VCaP (cell line): Measurements from ENCODE around the gene GDPD2.
A peak's percentile ranks its signal among the peaks of the same experiment; 100 is the strongest.

Experiments used
- H3K27ac ChIP-seq: fragments of 450-650 bp; 2 replicates; pipeline ENCODE4 v1.5.1; 2017
- TF ChIP-seq, protein P1 (sequence below): fragments of 450-650 bp; conservative IDR thresholded peaks from 2 replicates; pipeline ENCODE4 v1.5.1; 2017; ENCODE audit warnings: mild to moderate bottlenecking, moderate library complexity

GDPD2 gene

DNA sequence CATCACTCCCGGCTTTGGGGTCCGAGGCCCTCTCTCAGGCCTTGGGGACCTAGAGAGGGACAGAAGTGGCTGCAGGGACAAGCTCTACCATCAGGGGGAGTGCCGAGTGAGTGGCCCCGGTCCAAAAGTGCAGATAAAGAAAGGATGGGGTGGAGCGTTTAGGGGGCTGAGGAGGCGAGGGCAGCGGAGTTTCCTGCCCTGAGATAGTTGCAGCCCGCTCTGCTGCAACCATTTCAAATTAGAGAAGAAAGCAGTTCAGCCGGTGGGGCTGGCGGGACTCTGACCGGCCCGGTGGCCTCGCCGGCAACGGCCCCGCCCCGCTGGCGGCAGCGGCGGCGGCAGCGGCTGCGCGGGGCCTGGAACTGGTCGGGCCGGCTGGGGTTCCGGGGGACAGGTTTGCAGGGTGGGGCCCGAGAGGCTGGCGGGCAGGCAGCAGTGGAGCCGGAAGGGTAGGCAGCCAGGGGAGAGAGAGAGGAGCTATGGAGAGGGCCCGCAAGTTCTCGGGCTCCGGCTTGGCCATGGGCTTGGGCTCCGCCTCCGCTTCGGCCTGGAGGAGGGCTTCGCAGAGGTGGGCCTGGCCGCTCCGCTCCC is 29.1 kb downstream of the GDPD2 start:
- H3K27ac ChIP-seq: peak overlapping the region; percentile 93
- TF ChIP-seq, protein P1, sequence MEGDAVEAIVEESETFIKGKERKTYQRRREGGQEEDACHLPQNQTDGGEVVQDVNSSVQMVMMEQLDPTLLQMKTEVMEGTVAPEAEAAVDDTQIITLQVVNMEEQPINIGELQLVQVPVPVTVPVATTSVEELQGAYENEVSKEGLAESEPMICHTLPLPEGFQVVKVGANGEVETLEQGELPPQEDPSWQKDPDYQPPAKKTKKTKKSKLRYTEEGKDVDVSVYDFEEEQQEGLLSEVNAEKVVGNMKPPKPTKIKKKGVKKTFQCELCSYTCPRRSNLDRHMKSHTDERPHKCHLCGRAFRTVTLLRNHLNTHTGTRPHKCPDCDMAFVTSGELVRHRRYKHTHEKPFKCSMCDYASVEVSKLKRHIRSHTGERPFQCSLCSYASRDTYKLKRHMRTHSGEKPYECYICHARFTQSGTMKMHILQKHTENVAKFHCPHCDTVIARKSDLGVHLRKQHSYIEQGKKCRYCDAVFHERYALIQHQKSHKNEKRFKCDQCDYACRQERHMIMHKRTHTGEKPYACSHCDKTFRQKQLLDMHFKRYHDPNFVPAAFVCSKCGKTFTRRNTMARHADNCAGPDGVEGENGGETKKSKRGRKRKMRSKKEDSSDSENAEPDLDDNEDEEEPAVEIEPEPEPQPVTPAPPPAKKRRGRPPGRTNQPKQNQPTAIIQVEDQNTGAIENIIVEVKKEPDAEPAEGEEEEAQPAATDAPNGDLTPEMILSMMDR: peak; percentile 77

DNA sequence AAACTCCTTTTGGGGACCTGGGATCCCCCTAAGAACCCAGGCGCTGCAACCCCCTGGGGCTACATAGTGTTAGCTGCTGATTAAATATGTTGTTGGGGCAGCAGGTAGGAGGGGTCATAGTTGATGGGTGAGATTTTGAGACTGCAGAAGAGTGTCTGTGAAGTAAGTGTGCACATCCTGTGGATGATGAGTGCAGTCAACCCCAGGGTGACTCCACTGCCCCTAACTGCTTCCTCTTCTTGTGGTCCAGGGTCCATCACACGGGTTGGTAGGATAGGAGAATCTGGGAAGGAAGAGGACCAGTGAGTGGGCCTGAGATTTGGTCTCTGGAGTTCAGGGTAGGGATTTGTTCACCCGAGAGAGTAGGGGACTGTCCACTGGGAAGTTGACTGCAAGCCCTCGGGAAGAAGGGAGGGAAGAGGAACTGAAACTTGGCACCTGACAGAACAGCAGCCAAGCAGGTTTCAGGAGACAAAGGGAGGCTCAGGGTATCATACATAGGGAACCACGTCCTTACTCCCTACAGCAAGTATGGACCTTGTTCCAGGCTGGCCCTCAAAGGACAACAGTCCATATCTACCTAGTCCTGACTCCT is 30.0 kb downstream of the GDPD2 start:
- peak overlapping the region; percentile 93 for H3K27ac ChIP-seq

DNA sequence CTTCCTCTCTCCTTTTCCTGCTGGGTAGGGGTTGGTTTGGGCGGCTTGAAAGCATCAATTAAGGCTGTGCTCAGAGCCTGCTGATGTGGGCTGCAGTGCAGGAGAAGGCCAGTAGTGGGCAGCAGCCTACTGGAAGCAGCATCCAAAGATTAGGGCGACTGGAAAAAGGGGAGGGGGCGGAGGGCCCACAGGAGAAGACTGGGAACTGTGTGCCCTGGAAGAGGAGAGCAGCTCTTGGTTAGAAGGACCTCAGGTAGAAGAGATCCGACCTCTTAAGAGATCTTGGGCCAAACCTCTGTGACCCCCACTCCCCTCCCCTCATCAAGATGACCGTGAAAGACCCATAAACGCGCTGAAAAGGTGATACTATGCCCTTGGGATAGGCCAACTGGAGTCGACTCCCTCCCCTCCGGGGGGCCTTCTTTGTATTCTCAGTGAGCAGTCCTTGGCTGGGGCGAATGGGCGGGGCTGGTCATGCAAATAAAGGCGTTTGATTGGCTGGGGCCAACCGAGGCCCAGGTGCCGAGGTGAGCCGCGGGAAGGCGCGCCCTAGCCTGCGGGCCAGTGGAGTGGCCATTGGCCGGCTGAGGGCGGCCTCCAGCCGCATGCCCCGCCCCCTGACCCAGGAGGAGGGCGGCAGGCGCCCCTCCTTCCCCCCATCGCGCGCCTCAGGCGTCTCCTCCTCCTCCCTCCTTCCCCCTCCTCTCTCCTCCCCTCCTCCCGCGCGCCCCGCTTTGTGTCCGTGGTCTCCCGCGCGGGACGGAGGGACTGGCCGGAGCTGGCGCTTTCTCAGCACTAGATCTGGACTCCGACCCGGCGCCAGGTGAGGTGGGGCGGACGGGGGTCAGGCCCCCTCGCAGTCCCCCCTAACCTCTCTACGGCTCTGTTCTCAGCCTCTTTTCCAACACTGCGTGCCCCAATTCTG is 31.6 kb downstream of the GDPD2 start:
- TF ChIP-seq, protein P1: peak; percentile 89
- peak overlapping the region; percentile 93 for H3K27ac ChIP-seq

More for the DNA sequence above, 30.0 kb downstream of the GDPD2 start:
- TF ChIP-seq, protein P1: no peak

DNA sequence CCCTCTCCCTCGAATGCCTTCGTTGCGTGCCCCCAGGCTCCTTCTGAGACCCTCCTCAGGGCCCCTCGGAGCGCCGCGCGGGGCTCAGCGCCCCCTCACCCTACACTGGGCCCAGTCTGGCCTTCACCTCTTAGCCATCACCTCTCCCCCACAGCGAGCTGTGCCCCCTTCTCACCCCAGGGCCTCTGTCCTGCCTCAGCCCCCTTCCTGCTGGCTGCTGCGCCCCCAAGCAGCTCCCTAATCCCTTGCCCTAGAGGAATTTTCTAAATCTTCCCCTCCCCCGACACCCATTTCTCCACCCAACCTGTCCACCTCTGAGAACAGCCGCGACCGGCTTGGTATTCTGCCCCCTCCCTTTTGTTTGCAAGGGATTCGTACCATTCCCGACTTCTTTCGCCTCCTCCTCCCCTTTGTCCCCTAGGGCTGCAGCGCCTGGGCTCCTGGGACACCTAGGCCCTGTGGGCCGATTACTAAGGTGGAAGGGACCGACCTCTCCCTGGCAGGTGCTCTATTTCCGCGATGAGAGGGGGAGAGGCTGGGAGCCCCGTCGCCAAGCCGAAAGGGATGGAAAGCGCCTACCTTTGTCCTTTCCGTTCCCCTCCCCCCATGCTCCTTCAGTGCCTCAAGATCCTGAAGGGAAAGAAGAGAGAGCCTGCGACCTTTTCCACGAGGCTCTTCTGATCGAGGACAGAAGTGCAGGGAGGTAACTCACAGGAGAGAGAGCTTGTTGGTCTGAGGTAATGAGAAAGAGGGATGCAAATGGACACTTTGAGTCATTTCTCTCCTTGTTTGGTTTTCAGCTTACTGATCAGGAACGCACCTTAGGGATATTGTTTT is 32.5 kb downstream of the GDPD2 start:
- TF ChIP-seq, protein P1: no peak
- H3K27ac ChIP-seq: peak overlapping the region; percentile 93

DNA sequence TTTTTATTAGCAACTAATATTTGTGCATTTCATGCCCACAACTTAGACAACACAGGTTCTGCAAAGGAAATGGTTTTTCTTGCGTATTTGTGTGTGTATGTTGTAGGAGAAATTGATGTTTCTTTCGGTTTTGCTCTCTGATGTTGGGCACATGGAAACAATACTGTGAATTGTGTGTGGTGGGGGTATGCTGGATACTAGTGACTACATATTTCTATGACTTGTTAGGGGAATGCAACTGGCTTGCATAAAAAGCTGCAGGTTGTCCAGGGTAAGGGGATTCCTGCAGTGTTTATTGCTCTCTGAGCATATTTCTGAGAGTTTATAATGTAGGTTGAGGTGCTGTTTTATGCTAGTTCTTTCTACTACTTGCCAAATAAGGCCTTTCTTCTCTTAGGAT is 33.1 kb downstream of the GDPD2 start:
- H3K27ac ChIP-seq: peak overlapping the region; percentile 93
- TF ChIP-seq, protein P1: no peak

DNA sequence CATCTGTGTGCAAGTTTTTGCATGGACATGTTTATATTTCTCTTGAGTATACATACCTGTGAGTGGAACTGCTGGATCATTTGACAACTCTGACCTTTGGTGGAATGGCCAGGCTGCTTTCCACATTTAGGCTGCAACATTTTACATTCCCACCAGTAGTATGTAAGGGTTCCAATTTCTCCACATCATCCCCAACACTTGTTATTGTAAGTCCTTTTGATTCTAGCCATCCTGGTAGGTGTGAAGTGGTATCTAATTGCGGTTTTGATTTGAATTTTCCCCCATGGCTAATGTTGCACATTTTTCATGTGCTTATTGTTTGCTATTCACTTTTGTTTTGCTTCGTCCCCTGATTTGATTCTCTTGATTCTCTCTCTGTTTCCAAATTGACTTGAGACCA is 37.9 kb downstream of the GDPD2 start:
- TF ChIP-seq, protein P1: no peak

DNA sequence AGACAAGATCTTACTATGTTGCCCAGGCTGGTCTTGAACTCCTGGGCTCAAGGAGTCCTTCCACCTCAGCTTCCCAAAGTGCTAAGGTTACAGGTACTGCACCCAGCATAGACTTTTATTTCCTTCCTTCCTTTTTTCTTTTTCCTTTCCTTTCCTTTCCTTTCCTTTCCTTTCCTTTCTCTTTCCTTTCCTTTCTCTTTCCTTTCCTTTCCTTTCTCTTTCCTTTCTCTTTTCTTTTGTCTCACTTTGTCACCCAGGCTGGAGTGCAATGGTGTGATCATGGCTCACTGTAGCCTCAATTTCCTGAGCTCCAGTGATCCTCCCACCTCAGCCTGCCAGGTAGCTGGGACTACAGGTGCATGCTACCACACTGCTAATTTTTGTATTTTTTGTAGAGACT is 40.9 kb downstream of the GDPD2 start:
- H3K27ac ChIP-seq: no peak overlapping the region
- TF ChIP-seq, protein P1: no peak

More for the DNA sequence above, 37.9 kb downstream of the GDPD2 start:
- H3K27ac ChIP-seq: no peak overlapping the region
